M059J (cell line): ENCODE measurements around the gene THOC2. TPM values are rescaled to one million over a fixed set of nuclear protein-coding genes. Genes with fewer than 3 reads are reported as not detected.
A peak's percentile ranks its signal among the peaks of the same experiment; 100 is the strongest.
"Not testable (repeated sequence)": the region's sequence is repeated elsewhere in the genome, so short reads cannot be mapped to it uniquely, and the experiment has no call there.

ENCODE experiments used
- DNase-seq: peaks from one replicate; pipeline ENCODE4 v3.0.0-alpha.2; 2012; ENCODE audit warnings: low read depth
- total RNA-seq: library from RNA; depleted of rRNA; stranded (reverse); fragments of >200 nt; shearing (Covaris generic); gene quantifications from 2 replicates; pipeline ENCODE4 v1.2.3, GENCODE V29; 2014

The THOC2 gene
- total RNA-seq, 1 experiment from 2014 or later: 111 TPM

GRCh38 chrX:123738378-123738940, 5.6 kb upstream of the THOC2 start:
- DNase-seq: peak; percentile 9

GRCh38 chrX:123736333-123736921, 3.6 kb upstream of the THOC2 start:
- DNase-seq: peak; percentile 87

- DNase-seq: not testable (repeated sequence)
Measured at GRCh38 chrX:123735137-123735536, 2.3 kb upstream of the THOC2 start.

GRCh38 chrX:123734079-123734478, 1.2 kb upstream of the THOC2 start:
- DNase-seq: not testable (repeated sequence)

- peak; percentile 54 for DNase-seq
Measured at GRCh38 chrX:123731987-123732669, 724 bp downstream of the THOC2 start.

- DNase-seq: peak; percentile 36
Measured at GRCh38 chrX:123731258-123731986, 1.4 kb downstream of the THOC2 start.

- no peak for DNase-seq
Measured at GRCh38 chrX:123728554-123728953, 4.3 kb downstream of the THOC2 start.

GRCh38 chrX:123728016-123728415, 4.8 kb downstream of the THOC2 start:
- no peak for DNase-seq

- DNase-seq: not testable (repeated sequence)
Measured at GRCh38 chrX:123722193-123722592, 10.7 kb downstream of the THOC2 start.

GRCh38 chrX:123720486-123720885, 12.4 kb downstream of the THOC2 start:
- DNase-seq: no peak

GRCh38 chrX:123713841-123714240, 19.0 kb downstream of the THOC2 start:
- no peak for DNase-seq

GRCh38 chrX:123713434-123713833, 19.4 kb downstream of the THOC2 start:
- no peak for DNase-seq

- DNase-seq: not testable (repeated sequence)
Measured at GRCh38 chrX:123711201-123711600, 21.7 kb downstream of the THOC2 start.

GRCh38 chrX:123704781-123705180, 28.1 kb downstream of the THOC2 start:
- no peak for DNase-seq

GRCh38 chrX:123698979-123699520, 33.8 kb downstream of the THOC2 start:
- DNase-seq: peak; percentile 12

- DNase-seq: no peak
Measured at GRCh38 chrX:123696334-123696733, 36.5 kb downstream of the THOC2 start.

GRCh38 chrX:123695242-123695641, 37.6 kb downstream of the THOC2 start:
- no peak for DNase-seq

GRCh38 chrX:123691776-123692175, 41.1 kb downstream of the THOC2 start:
- no peak for DNase-seq

GRCh38 chrX:123688524-123688923, 44.3 kb downstream of the THOC2 start:
- no peak for DNase-seq

GRCh38 chrX:123685232-123685631, 47.6 kb downstream of the THOC2 start:
- no peak for DNase-seq

- DNase-seq: no peak
Measured at GRCh38 chrX:123682186-123682585, 50.7 kb downstream of the THOC2 start.
